ENCODE data around the gene C1QTNF9B. TPM values are rescaled to one million over a fixed set of nuclear protein-coding genes. Genes with fewer than 3 reads are reported as not detected.

Gene C1QTNF9B
- total RNA-seq, 1 donor from 2014 or later = not detected

DNA sequence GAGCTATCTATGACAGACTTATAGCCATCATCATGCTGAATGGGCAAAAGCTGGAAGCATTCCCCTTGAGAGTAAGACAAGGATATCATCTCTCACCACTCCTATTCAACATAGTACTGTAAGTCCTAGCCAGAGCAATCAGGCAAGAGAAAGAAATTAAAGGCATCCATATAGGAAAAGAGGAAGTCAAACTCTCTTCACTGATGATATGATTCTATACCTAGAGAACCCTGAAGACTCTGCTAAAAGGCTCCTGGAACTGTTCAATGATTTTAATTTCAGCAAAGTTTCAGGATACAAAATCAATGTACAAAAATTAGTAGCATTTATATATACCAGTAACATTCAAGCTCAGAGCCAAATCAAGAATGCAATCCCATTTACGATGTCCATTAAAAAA, 21.7 kb upstream of the C1QTNF9B start:
- Mint-ChIP-seq H3K4me3 (ENCODE audit: unreplicated experiment) (no peak overlapping the region), H3K27ac (ENCODE audit: unreplicated experiment) (no peak overlapping the region), H3K36me3 (ENCODE audit: unreplicated experiment) (peaks cover 4% of the 10 kb centered on the region)

GRCh38 chr13:23918208-23918607, 20.9 kb upstream of the C1QTNF9B start:
- H3K36me3 Mint-ChIP-seq (ENCODE audit: unreplicated experiment) = peaks cover 4% of the 10 kb centered on the region
- H3K27me3 Mint-ChIP-seq (ENCODE audit: unreplicated experiment) = no peaks in the 10 kb centered on the region
- no peak for TF ChIP-seq CTCF (IDR thresholded peaks at IDR 0.05)
- H3K9me3 Mint-ChIP-seq (ENCODE audit: unreplicated experiment) = peaks cover 15% of the 10 kb centered on the region
- H3K27ac Mint-ChIP-seq (ENCODE audit: unreplicated experiment) = no peak overlapping the region
- H3K4me1 Mint-ChIP-seq (ENCODE audit: unreplicated experiment) = no peaks in the 10 kb centered on the region
- H3K4me3 Mint-ChIP-seq (ENCODE audit: unreplicated experiment) = no peak overlapping the region
- no peak for DNase-seq (ENCODE audit: extremely low spot score, unreplicated experiment)

More for the DNA sequence above, 21.7 kb upstream of the C1QTNF9B start:
- TF ChIP-seq CTCF (IDR thresholded peaks at IDR 0.05) = no peak
- H3K9me3 Mint-ChIP-seq (ENCODE audit: unreplicated experiment) = peaks cover 15% of the 10 kb centered on the region
- DNase-seq (ENCODE audit: extremely low spot score, unreplicated experiment) = no peak
- H3K4me1 Mint-ChIP-seq (ENCODE audit: unreplicated experiment) = no peaks in the 10 kb centered on the region
- no peaks in the 10 kb centered on the region for H3K27me3 Mint-ChIP-seq (ENCODE audit: unreplicated experiment)

GRCh38 chr13:23915308-23915707, 18.0 kb upstream of the C1QTNF9B start:
- Mint-ChIP-seq H3K27ac (ENCODE audit: unreplicated experiment) (no peak overlapping the region), H3K4me1 (ENCODE audit: unreplicated experiment) (no peaks in the 10 kb centered on the region), H3K27me3 (ENCODE audit: unreplicated experiment) (no peaks in the 10 kb centered on the region), H3K9me3 (ENCODE audit: unreplicated experiment) (peaks cover 15% of the 10 kb centered on the region), H3K4me3 (ENCODE audit: unreplicated experiment) (no peak overlapping the region), H3K36me3 (ENCODE audit: unreplicated experiment) (peaks cover 4% of the 10 kb centered on the region)
- TF ChIP-seq CTCF (IDR thresholded peaks at IDR 0.05) = no peak
- no peak for DNase-seq (ENCODE audit: extremely low spot score, unreplicated experiment)

DNA sequence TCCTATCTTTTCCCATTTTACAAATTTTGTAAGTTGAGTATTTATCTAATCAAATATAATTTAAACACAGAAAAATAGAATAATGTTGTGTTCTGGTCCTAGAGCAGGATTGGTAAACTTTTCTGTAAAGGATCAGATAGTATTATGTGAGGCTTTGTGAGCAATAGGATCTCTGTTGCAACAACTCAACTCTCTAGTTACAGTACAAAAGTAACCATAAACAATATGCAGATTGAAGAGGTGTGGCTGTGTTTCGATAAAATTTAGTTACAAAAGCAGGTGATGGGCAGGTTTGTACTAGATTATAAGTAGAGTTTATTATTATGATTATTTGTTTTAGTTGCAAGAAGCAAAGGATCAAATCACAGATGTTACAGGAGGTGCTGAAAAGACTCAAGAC, 15.2 kb upstream of the C1QTNF9B start:
- no peak for DNase-seq (ENCODE audit: extremely low spot score, unreplicated experiment)
- Mint-ChIP-seq H3K4me3 (ENCODE audit: unreplicated experiment) (no peak overlapping the region), H3K9me3 (ENCODE audit: unreplicated experiment) (peaks cover 6% of the 10 kb centered on the region), H3K27me3 (ENCODE audit: unreplicated experiment) (no peaks in the 10 kb centered on the region), H3K27ac (ENCODE audit: unreplicated experiment) (no peak overlapping the region), H3K36me3 (ENCODE audit: unreplicated experiment) (no peaks in the 10 kb centered on the region), H3K4me1 (ENCODE audit: unreplicated experiment) (no peaks in the 10 kb centered on the region)
- TF ChIP-seq CTCF (IDR thresholded peaks at IDR 0.05) = no peak

DNA sequence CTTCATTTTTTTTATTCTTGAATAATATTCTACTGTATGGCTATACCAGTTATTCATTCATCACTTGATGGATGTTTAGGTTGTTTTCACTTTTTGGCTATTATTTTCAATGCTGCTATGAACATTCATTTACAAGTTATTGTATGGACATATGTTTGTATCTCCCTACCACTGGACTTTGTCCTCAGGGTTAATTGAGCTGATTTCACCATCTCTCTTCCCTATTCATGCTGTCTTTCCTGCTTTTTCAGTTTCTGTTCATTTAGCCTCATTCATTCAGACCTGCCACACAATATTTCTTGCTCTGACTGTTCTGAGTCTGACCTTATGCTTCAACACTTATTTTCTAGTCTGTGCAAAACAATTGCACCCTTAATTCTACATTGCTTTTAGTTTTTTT, 12.3 kb upstream of the C1QTNF9B start:
- DNase-seq (ENCODE audit: extremely low spot score, unreplicated experiment) = no peak
- Mint-ChIP-seq H3K9me3 (ENCODE audit: unreplicated experiment) (no peaks in the 10 kb centered on the region), H3K27me3 (ENCODE audit: unreplicated experiment) (no peaks in the 10 kb centered on the region), H3K27ac (ENCODE audit: unreplicated experiment) (no peak overlapping the region), H3K4me1 (ENCODE audit: unreplicated experiment) (no peaks in the 10 kb centered on the region), H3K4me3 (ENCODE audit: unreplicated experiment) (no peak overlapping the region), H3K36me3 (ENCODE audit: unreplicated experiment) (no peaks in the 10 kb centered on the region)
- no peak for TF ChIP-seq CTCF (IDR thresholded peaks at IDR 0.05)

Measured in osteocyte (in vitro differentiated cells).